Stimulated activated CD8-positive, alpha-beta memory T cell treated with anti-CD3 and anti-CD28 coated beads, Interleukin-7, amount 100 ng/mL, for 24 hours (primary cell): ENCODE data around the gene HOXA9.

Experiments used
- DNase-seq: peaks from one replicate; pipeline ENCODE4 v3.0.0-alpha.2; 2020; ENCODE audit warnings: low read depth

Gene HOXA9

DNA sequence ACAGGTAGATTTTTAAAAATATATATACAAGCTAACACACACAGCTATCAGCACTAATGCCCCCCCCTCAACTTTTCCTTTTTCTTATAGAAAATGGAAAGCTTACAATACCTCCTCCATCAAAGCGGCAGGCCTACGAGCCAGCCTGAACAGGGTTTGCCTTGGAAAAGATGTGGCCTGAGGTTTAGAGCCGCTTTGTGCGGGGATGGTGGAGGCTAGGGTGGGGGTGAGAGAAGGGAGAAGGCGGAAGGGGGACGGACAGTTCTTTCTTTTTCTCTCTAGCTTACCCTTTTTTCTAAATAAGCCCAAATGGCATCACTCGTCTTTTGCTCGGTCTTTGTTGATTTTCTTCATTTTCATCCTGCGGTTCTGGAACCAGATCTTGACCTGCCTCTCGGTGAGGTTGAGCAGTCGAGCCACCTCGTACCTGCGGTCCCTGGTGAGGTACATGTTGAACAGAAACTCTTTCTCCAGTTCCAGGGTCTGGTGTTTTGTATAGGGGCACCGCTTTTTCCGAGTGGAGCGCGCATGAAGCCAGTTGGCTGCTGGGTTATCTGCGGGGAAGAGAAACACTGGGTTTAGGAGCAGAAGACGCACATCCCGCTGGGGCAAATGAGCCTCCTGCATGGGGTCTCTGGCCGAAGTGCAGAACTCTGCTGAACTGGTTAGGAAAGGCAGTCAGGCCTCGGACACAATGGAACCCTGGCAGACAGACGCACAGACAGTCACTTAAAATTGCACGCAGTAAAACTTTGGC is 1.9 kb downstream of the HOXA9 start:
- no peak for DNase-seq

GRCh38 chr7:27162561-27163287 is 2.6 kb downstream of the HOXA9 start:
- no peak for DNase-seq

DNA sequence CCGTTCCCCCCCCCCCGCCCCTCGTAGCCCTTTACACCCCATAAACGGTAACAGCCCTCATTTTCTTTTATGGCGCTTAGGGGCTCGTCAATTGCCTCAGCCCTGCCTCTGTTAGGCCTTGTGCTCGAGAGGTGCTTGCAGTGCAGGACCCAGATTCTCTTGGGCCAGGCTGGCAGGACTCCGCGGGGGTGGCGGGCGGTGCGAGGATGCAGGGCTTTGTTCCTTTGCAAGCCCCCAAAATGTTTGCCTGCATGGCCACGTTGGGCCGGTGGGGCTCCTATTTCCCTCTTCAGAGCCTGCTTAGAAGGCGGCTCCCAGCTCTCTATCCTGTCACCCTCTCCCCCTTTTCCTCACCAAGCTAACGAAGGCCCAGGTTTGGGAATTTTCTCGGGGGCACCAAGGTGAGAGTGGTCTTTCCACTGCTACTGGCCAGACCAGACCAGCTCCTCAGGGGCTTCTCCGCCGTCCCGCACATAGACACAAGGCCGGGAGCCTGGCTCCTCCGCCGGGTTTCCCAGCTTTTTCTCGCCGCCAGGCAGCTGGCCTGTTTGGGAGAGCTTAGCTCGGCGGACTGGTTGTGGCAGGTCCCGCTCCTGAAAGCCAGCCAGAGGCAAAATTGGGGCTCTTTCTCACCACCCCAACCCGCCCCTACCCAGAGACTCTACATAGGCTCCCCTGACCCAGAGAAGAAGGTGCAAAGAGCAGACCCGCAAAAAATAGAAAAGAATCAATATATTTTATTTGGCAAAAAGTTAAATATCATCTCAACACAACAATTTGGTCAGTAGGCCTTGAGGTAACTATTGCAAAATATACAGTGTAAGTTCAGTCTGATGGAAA is 3.4 kb downstream of the HOXA9 start:
- no peak for DNase-seq

DNA sequence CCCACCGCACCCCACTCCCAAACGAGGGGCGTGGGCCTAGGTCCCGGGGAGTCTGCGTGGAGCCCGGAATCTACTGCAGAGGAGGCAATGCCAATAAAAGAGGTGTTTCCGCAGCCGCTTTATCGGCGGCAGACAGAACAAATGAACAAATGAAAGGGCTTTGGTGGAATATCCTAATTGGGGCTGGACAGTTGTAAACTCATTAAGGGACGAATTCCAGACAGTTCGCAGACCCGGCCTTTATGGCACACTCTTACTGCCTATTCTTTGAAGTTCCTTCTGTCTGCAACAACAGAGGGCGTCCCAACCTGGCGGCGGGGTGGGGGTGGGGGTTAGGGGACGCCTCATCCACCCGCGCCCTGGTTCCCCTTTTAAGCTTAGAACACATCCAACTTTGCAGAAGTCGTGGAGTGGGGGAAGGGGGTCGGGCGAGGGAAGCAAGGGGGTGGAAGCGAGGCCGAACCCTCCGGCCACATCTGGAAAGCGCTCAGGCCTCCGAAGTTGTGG is 4.1 kb downstream of the HOXA9 start:
- DNase-seq, result no peak

DNA sequence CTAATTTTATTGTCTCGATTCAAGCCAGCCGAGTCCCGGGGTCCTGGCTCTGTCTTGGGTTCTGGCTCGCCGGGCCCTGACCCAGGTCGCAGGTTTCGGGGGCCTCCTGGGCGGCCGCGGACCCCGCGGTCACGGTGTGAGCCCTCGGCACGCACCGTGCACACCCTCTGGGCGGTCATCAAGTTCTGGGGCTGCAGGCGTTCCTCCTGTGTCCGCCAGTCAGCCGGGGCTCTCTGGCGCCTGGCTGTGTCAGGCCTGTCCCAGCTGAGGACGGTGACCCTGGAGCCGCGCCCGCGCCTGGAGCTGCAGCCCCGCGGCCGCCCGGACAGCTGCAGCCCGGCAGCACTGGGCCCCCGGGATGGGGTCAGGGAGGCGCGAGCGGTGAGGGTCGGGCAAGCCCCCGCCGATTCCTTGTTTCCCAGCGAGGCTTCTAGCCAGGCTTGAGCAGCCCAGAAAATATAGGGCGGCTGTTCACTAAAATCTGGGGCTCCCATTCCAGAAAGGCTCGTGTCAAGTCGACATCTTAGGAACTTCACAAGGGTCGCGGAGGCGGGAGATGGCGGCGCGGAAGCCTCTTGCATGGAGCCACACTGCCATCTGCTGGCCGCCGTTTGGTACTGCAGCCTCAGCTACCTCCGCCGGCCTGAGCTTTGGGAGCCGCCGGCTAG is 4.7 kb downstream of the HOXA9 start:
- peak; percentile 82 for DNase-seq

DNA sequence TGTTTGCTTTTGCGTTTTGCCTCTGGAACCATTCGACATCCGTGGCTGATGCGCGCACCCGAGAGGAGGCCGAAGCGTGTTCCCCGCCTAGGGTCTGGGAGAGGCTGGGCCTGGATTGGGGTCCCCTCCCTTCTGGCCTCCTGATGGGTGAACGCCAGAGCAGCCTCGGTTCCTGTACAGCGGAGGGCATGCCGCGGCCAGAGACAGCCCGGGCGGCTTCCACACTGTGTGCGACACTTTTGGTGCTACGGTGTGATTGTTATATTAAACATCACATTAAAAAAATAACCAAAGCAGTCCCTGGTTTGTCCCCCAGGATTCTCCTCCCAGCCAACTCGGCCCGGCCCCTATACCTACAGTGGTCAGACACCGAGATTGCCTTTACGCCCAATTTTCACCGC is 5.2 kb downstream of the HOXA9 start:
- DNase-seq, result no peak

GRCh38 chr7:27159266-27160144 is 5.8 kb downstream of the HOXA9 start:
- no peak for DNase-seq

GRCh38 chr7:27158436-27159265 is 6.7 kb downstream of the HOXA9 start:
- no peak for DNase-seq

- DNase-seq, result no peak
Measured at GRCh38 chr7:27157702-27158431, 7.5 kb downstream of the HOXA9 start.

- no peak for DNase-seq
Measured at GRCh38 chr7:27156916-27157701, 8.2 kb downstream of the HOXA9 start.

DNA sequence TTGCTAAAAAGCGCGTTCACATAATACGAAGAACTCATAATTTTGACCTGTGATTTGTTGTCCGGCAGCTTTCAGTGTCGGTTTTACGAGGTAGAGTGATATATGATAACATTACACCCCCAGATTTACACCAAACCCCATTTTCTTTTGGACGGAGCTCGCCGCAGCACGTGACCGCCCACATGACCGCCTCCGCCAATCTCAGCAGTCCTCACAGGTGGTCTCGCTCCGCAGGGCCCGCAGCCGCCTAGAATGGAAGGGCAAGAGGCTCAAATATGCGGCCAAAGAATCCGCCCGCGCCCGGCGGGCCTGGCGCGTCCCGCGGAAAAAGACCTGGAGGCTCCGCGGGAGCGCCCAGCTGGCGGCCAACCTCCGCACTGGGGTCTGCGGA is 8.8 kb downstream of the HOXA9 start, which contains the start of gene HOXA7:
HOXA7 (minus strand) TSS at position 168 of the 391 bp plus-strand sequence; CDS start at position 38, 130 bp downstream.
- no peak for DNase-seq

- no peak for DNase-seq
Measured at GRCh38 chr7:27155816-27156507, 9.4 kb downstream of the HOXA9 start.

- no peak for DNase-seq
Measured at GRCh38 chr7:27154901-27155815, 10.2 kb downstream of the HOXA9 start.

DNA sequence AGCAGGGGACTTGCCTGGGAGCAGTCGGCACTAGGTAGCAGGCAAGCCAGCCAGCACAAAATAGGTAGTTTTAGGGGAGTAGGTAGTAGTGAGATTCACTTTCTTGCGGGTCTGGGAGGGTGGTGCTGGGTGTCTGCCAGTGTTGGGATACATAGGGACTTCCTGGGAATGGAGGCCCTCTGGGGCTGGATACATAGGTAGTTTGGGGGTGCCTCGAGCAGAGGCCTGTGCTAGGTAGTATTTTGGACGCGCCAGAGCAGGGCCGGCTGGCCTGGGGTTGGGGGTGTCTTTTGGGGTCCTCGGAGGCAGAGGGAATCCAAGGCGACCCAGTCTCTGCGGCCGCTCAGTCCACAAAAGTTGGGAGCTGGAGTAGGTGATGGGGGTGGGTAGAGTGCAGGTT is 11.0 kb downstream of the HOXA9 start:
- no peak for DNase-seq

GRCh38 chr7:27153526-27153925 is 11.8 kb downstream of the HOXA9 start:
- DNase-seq, result no peak

GRCh38 chr7:27152816-27153442 is 12.4 kb downstream of the HOXA9 start:
- DNase-seq, result no peak
